Activated CD4-positive, alpha-beta T cell treated with anti-CD3 and anti-CD28 coated beads, Interleukin-2, amount 50 U/mL, for 16 hours (primary cell): Measurements from ENCODE around the gene IGFBP5.

Experiments
- DNase-seq: peaks from one replicate; pipeline ENCODE4 v3.0.0-alpha.2; 2020

Gene IGFBP5

GRCh38 chr2:216663106-216663505 is 32.2 kb downstream of the IGFBP5 start:
- DNase-seq: no peak

DNA sequence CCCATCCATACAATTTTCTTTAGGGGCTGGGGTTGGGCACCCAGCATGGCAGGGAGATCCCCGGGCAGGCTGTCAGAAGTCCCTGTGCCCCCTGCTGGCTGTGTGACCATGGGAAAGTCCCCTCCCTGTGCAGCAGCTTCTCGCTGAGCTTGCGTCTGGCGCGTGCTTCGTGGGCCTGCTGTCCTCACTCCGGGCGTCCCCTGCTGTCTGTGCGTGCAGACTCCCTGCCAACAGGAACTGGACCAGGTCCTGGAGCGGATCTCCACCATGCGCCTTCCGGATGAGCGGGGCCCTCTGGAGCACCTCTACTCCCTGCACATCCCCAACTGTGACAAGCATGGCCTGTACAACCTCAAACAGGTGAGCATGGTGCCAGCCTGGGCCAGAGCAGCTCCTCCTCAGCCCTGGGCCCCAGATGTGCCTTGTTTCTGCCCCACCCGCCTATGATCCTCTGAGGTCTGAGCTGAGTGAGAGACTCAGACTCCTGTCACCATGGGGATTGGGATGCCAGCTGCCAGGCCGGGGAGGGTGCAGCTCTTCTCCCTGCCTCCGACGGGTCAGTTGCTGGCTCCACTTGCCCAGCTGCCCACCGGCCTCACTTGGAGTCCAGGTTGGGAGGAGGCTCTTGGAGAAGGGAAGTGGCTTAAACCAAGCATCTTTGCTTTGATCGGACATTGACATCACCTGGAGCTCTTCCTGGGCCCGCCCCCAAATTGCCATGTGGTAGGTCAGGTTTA is 33.5 kb downstream of the IGFBP5 start:
- no peak for DNase-seq

DNA sequence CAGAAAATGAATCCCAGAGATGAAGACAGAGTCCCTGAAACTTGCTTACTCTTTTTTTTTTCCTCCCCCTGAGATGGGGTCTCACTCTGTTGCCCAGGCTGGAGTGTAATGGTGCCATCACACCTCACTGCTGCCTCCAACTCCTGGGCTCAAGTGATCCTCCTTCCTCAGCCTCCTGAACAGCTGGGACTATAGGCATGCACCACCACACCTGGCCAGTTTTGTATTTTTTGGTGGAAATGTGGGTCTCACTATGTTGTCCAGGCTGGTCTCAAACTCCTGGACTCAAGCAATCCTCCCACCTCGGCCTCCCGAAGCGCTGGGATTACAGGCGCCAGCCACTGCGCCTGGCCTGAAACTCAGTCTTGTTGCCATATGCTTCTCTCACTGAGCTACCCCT is 34.3 kb downstream of the IGFBP5 start:
- DNase-seq: no peak

DNA sequence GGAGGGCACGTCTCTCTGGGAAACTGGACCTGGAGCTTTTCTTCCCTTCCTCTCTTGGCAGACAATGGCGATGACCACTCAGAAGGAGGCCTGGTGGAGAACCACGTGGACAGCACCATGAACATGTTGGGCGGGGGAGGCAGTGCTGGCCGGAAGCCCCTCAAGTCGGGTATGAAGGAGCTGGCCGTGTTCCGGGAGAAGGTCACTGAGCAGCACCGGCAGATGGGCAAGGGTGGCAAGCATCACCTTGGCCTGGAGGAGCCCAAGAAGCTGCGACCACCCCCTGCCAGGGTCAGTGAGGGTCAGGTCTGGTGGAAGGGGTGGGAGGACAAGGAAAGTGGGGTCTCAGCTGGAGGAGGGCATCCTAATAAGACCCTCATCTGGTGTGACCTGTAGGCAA is 34.9 kb downstream of the IGFBP5 start:
- DNase-seq: no peak

GRCh38 chr2:216659276-216659675 is 36.1 kb downstream of the IGFBP5 start:
- no peak for DNase-seq

DNA sequence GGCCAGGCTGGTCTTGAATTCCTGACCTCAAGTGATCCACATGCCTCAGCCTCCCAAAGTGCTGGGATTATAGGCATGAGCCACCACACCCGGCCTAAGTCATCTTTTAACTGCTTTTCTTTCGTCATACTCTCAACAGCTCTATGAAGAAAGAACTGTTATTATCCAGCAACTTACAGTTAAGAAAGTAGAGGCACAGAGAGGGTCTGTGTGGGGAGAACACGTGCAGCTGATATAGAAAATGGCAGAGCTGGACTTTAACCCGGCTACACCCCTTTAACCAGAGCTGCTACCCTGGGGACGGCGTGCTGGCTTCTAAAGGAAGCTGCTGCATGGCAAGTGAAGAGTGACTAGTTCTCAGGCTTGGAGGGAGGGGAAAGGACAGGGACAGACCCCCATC is 36.6 kb downstream of the IGFBP5 start:
- DNase-seq: no peak

DNA sequence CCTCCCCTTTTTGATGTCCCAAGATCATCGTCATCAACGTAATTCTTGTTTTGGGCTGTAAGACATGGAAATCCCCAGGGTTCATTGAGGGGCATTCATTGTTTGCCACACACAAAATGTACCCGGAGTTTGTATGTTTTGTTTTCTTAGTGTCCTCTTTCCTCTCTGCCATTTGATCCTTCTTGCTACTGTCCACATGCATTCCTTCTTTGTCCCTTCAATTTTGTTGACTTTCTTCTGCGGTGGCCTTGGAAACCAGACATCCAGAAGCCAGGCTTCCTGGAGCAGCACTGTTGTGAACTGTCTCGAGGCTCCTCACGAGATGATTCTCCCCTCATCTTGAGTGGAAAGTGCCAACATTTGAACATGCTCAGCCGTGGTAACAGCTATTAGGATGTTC is 37.4 kb downstream of the IGFBP5 start:
- no peak for DNase-seq

GRCh38 chr2:216657086-216657855 is 38.1 kb downstream of the IGFBP5 start:
- no peak for DNase-seq

DNA sequence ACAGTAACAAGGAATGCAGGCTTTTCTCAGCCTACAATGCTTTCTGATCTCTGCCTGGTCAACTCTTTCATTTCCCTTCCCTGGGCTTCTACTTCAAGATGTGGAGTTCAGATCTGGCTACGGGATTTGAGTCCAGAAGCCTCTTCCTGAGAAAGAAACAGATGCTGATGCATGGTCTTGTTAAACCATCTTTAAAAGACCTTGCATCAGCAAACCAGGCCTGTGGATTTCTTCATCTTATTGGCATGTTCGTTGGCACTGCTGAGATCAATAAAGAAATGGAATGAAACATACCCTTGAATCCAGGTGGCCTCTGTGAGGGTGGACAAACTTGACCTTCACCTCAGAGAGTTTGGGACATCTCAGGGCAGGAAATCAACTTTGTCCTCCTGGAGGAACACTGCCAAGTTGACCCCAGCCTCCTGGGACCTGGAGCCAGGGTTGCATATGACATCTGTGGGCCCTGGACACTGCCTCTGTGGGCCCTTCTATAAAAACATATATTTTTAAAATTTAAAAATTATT is 40.8 kb downstream of the IGFBP5 start:
- no peak for DNase-seq

DNA sequence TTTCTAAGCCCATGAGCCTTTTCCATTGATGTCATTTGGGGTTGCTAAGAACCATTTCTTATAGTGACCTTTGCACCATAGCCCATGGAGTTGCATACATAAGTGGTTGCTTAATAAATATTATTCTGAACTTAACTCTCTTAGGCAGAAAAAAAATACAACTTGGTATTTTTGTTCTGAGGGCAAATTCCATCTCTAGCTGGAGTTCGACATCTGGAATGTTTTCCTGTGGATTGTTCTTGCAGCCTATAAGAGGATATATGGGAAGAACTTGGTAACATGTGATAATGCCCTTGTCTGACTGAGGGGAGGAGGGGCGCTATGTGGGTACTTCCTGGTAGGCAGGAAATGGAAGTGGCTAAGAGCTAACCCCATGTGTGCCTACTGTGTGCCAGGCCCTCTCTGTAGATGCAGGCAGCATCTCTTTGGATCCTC is 41.4 kb downstream of the IGFBP5 start:
- DNase-seq: no peak

DNA sequence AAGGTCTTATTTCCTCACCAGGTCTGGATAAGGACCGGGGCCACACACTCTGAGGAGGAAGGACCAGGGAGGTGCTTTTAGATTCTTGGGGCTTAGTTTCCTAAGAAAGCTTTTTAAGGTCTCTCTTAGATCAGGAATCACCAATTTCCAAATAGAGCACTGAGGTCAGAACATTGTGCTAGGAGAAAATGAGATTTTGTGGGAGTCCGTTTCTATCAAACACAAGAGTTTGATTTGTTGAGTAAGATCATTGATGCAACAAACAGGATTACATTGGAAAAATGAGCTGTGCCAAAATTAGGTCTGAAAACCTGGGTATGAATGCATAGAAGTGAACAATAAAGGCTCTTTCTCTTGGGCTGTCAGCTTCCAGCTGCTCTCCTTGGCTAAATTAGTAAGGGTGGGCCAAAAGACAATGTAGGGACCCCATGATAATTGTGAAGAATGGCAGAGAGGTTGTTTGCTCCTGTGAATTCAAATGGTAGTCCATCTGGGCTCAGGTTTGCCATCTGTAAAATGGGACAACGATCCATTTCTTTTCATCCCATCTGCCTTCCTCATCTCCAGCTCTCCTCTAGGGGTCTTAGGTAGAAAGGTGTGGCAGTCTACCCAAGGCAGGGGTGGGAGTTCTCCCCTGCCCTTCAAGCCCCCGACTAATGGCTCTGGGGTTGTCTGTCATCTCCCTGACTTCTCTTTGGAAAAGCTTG is 42.1 kb downstream of the IGFBP5 start:
- DNase-seq: no peak

DNA sequence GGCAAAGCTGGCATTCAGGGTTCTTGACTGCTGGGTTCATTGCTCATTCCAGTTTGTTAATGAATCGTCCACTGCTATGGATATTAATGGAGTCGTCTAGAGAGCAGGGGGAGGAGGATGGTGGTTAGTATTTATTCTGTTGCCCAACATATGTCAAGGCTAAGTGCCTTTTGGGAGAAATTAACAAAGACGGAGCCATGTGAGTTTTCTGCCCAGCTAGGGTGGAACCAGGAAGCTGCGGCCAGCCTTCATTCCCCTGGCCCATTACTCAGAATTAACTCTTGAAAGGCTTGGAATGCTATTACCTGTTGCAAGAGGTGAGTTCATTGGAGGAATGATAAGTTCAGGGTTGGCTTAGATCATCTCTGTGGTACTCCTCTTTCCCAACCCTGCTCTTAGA is 42.8 kb downstream of the IGFBP5 start:
- DNase-seq: no peak

DNA sequence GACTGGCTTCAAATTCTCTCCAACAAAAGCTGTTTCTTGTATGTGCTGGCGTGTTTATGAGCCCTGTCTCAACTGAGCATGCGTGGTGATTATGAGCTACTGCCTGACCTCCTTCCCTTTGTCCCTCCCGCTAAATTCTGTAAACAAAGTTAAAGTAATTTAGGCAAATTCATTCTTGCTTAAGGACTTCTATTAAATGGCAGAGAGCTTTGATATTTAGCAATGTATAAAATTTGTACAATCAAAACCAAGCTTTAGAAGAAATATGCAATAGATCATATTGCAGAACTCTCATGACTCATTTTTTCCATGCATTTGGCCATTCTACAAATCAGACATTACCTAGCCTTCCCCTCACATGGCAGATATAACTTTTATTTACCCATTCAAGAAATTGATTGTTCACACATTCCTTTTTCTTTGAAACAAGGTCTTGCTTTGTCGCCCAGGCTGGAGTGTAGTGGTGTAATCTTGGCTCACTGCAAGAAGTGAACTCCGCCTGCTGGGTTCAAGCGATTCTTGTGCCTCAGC is 43.9 kb downstream of the IGFBP5 start:
- no peak for DNase-seq

DNA sequence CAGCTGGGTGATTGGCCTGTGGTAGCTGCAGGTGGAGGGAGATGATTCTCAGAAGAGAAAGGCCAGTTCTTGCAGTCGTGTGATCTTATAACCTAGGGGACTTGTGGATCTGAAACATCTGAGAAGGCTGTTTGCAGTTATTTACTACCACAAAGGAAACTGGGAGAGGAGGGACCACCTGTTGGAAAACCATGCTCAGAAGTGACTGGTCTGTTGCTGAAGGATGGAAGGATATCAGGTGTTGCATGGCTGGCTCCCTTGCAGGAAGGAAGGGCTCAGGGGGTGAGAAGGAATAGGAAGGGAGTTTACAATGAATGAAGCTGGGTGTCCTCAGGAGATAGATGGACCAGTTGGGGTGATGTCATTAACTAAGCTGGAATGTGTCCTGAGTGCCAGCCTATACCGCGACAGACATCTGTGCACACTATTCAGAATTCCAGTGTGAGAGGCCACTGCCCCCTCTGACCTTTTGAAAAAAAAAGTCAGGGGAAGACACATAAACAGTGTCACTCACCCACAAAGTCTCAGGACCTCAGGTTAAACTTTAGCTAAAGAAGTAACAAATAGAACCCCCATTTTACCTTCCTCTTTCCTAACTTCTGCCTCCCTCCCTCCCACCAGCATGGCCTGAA is 44.6 kb downstream of the IGFBP5 start:
- no peak for DNase-seq

DNA sequence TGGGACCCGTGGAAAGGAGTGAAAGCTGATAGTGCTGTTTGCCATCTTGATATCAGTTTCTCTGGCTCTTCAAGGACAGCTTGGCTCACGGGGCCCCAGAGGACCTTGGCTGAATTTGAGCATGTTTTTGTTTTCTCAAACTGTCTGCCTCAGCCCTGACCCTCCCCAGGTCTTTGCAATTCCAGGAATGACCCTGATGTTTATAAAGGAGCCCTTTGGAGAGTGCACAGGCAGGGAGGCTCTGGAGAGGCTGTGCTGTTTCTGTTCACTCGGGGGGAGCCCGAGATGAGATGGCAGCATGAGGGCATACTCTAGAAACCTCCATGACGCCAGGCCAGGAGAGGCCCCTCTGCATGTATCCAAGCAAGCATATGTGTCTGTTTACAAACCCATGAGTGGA is 45.8 kb downstream of the IGFBP5 start:
- no peak for DNase-seq

GRCh38 chr2:216648105-216648504 is 47.2 kb downstream of the IGFBP5 start:
- DNase-seq: no peak

DNA sequence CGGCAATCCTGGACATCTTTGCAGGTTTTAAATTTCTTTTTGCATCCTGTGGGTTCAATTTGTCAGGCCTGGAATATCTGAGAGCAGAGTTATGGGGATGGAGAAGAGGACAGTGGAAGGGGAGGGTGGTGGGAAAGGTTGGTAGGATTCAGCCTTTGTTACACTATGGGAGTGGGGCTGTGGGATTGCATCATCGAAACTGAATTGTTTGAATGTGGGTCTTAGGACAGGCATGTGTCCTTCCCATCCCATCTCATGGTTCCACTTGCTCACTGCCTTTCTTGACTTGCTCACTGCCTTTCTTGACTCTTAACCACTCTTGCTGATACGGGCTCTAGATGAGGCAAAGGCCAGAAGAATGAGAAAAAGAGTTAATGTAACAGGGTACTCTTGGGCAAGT is 49.2 kb downstream of the IGFBP5 start:
- DNase-seq: no peak

GRCh38 chr2:216645636-216645950 is 49.8 kb downstream of the IGFBP5 start:
- no peak for DNase-seq

DNA sequence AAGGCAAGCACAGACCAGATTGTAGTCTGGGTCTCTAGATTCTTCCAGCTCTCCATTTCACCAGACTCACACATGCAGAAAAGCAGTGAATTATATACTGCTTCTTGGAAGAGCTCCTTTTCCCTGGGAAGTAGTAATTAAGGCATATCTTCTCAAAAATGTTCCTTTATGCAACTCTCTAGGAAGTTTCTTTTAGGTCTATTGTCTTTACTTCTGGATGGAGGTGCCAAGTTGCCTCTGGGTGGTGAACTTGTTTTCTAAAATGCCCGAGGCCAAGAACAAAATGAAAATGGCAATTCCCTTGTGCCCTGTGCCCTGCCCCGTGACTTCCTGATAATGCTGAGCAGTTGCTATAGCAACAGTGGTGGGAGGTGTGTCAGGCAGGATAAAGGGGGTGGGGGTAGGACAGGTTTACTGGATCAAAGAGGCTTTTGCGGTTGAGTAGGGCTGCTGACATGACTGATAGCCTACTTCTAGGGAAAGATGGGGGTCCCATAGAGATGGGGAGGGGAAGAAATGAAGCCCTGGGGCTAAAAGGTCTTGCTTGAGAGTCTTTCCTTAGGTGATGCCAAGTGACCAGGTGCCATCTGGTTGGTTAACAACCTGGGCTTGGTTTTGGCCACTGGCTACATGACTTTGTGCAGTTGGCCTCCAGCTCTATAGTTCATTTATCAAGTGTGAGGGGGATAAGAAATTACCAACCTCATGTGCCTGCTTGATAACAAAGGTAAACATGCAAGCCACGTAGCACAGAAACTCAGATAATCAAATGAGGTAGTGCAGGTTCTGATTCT is 50.3 kb downstream of the IGFBP5 start:
- no peak for DNase-seq

- no peak for DNase-seq
Measured at GRCh38 chr2:216643986-216644659, 51.2 kb downstream of the IGFBP5 start.

DNA sequence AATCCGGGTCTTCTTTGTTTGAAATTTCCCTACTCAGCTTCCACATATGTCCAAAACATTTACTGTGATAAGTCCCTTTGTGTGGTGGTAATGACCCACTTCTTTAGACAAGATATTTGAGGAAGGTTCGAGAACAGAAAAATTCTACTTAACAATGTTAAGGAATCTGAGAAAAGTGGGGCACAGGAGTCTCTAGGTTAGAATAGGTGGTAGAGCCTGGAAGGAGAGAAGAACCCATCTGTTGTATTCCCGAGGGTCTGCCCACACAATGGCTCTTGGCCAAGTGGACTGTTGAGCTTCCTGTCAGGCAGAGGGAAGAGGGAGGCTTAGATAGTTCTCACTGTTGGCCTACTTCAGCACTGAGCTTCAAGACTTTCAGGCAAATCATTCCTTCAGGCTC is 57.9 kb downstream of the IGFBP5 start:
- DNase-seq: no peak
